ENCODE results near the gene FALEC. TPM values are rescaled to one million over a fixed set of nuclear protein-coding genes. Genes with fewer than 3 reads are reported as not detected.
"Not testable (repeated sequence)": the region's sequence is repeated elsewhere in the genome, so short reads cannot be mapped to it uniquely, and the experiment has no call there.

Gene FALEC
- polyA plus RNA-seq, 1 donor (not counting 4 experiments of a cell fraction or from before 2014, with no cell fraction given) = 0.12 TPM

DNA sequence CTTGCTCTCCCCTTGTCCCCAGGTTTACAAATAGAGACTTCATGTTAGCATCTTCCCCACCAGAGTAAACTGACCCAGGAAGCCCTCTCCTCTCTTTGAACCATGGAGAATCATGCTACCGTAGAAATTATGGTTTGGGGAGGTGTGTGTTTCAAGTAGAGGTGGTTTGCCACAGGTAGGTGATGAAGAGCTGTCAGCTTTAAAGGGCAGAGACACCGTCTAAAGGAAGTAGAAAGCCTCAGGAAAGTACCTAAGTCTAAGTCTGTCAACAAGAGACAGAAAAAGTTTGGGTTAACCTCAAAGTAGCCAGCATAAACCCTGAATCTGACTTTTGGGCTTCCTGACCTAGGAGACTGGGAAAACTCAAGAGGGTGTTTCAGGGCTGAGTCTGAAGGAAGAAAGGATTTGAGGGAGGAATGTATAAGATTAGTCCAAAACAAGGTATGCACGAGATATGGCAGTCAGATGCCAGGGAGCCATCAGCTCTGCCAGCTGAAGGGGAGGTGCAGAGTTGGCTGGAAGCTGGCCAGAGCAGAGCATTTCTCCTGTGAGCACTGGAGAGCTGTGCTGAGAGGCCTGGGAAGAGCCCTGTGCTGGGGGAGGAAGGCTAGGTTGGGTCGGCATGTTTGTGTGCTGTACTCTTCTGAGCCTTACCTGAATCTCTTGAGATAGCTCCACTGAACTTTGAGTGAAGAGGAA lies 47.9 kb downstream of the FALEC start:
- FAIRE-seq (peak; percentile 26), DNase-seq (ENCODE audit: low read depth, low spot score) (no peak)
- dilution Hi-C loops (cut with MboI; ENCODE audit: extremely low pct_ligation_motif_present, low sequenced_read_pairs) = no loop called here
- Histone ChIP-seq H3K36me3 (ENCODE audit: control insufficient read depth in 2 of 2, extremely low read depth in 1 of 2, insufficient read depth in 2 of 2, low read length in 2 of 2) (peaks cover 0 to 2% of the 10 kb centered on the region in 2 experiments), H4K20me1 (ENCODE audit: control insufficient read depth, extremely low read depth, insufficient read depth, low read length) (peaks cover 4% of the 10 kb centered on the region), H3K27me3 (ENCODE audit: control insufficient read depth, extremely low read depth, insufficient read depth, low read length) (no peaks in the 10 kb centered on the region), H3K9me3 (ENCODE audit: control insufficient read depth, low read depth, low read length) (no peaks in the 10 kb centered on the region), H2AFZ (ENCODE audit: control insufficient read depth, low read length) (no peak overlapping the region), H3K27ac (ENCODE audit: control insufficient read depth, insufficient read depth, low read length) (peak overlapping the region; percentile 99), H3K9ac (ENCODE audit: control insufficient read depth, extremely low read depth, insufficient read depth, low read length) (peak overlapping the region; percentile 99), H3K4me3 (ENCODE audit: control insufficient read depth in 2 of 3, extremely low read depth in 1 of 3, insufficient read depth in 2 of 3, low read depth in 1 of 3, low read length in 3 of 3) (no peak overlapping the region), H3K79me2 (ENCODE audit: control insufficient read depth, insufficient read depth, low read length) (peaks cover 21% of the 10 kb centered on the region), H3K4me1 (ENCODE audit: control insufficient read depth, extremely low read depth, insufficient read depth, low read length) (peaks cover 59% of the 10 kb centered on the region), H3K9me1 (ENCODE audit: control insufficient read depth, extremely low read depth, insufficient read depth, low read length) (peaks cover 8% of the 10 kb centered on the region), H3K4me2 (ENCODE audit: control insufficient read depth, extremely low read depth, insufficient read depth, low read depth, low read length) (peak overlapping the region; percentile 94)
- TF ChIP-seq CTCF (optimal IDR thresholded peaks at IDR 0.05 in 1 of 3, IDR thresholded peaks at IDR 0.05 in 1 of 3, conservative IDR thresholded peaks at IDR 0.05 in 1 of 3; ENCODE audit: extremely low read depth in 1 of 3, insufficient read depth in 2 of 3, low read length in 3 of 3) (no peak), EZH2 (IDR thresholded peaks at IDR 0.05; ENCODE audit: low read length) (no peak)

- H3K4me1 ChIP-seq (ENCODE audit: control insufficient read depth, extremely low read depth, insufficient read depth, low read length) = peaks cover 66% of the 10 kb centered on the region
Observed at GRCh38 chr1:150564051-150564991, 48.8 kb downstream of the FALEC start.

GRCh38 chr1:150565240-150565991 lies 49.9 kb downstream of the FALEC start:
- dilution Hi-C loops (cut with MboI; ENCODE audit: extremely low pct_ligation_motif_present, low sequenced_read_pairs); H3K27me3 ChIP-seq (ENCODE audit: control insufficient read depth, extremely low read depth, insufficient read depth, low read length); H4K20me1 ChIP-seq (ENCODE audit: control insufficient read depth, extremely low read depth, insufficient read depth, low read length); H3K36me3 ChIP-seq (ENCODE audit: control insufficient read depth in 2 of 2, extremely low read depth in 1 of 2, insufficient read depth in 2 of 2, low read length in 2 of 2); H3K9me1 ChIP-seq (ENCODE audit: control insufficient read depth, extremely low read depth, insufficient read depth, low read length); H3K27ac ChIP-seq (ENCODE audit: control insufficient read depth, insufficient read depth, low read length); FAIRE-seq; H3K9me3 ChIP-seq (ENCODE audit: control insufficient read depth, low read depth, low read length); H2AFZ ChIP-seq (ENCODE audit: control insufficient read depth, low read length); H3K9ac ChIP-seq (ENCODE audit: control insufficient read depth, extremely low read depth, insufficient read depth, low read length); H3K4me3 ChIP-seq (ENCODE audit: control insufficient read depth in 2 of 3, extremely low read depth in 1 of 3, insufficient read depth in 2 of 3, low read depth in 1 of 3, low read length in 3 of 3); H3K4me2 ChIP-seq (ENCODE audit: control insufficient read depth, extremely low read depth, insufficient read depth, low read depth, low read length); DNase-seq (ENCODE audit: low read depth, low spot score): not testable (repeated sequence)
- Histone ChIP-seq H3K4me1 (ENCODE audit: control insufficient read depth, extremely low read depth, insufficient read depth, low read length) (peaks cover 72% of the 10 kb centered on the region), H3K79me2 (ENCODE audit: control insufficient read depth, insufficient read depth, low read length) (peaks cover 21% of the 10 kb centered on the region)

More at GRCh38 chr1:150564051-150564991, 48.8 kb downstream of the FALEC start:
- Histone ChIP-seq H3K9me1 (ENCODE audit: control insufficient read depth, extremely low read depth, insufficient read depth, low read length) (peaks cover 8% of the 10 kb centered on the region), H3K79me2 (ENCODE audit: control insufficient read depth, insufficient read depth, low read length) (peaks cover 21% of the 10 kb centered on the region), H3K4me2 (ENCODE audit: control insufficient read depth, extremely low read depth, insufficient read depth, low read depth, low read length) (peak overlapping the region; percentile 94), H2AFZ (ENCODE audit: control insufficient read depth, low read length) (no peak overlapping the region), H3K36me3 (ENCODE audit: control insufficient read depth in 2 of 2, extremely low read depth in 1 of 2, insufficient read depth in 2 of 2, low read length in 2 of 2) (peaks cover 0 to 2% of the 10 kb centered on the region in 2 experiments), H3K9me3 (ENCODE audit: control insufficient read depth, low read depth, low read length) (no peaks in the 10 kb centered on the region), H3K4me3 (ENCODE audit: control insufficient read depth in 2 of 3, extremely low read depth in 1 of 3, insufficient read depth in 2 of 3, low read depth in 1 of 3, low read length in 3 of 3) (peak overlapping the region in 1 of 3 experiments; percentile 14), H3K27me3 (ENCODE audit: control insufficient read depth, extremely low read depth, insufficient read depth, low read length) (no peaks in the 10 kb centered on the region), H3K9ac (ENCODE audit: control insufficient read depth, extremely low read depth, insufficient read depth, low read length) (peak overlapping the region; percentile 54), H3K27ac (ENCODE audit: control insufficient read depth, insufficient read depth, low read length) (peak overlapping the region; percentile 99), H4K20me1 (ENCODE audit: control insufficient read depth, extremely low read depth, insufficient read depth, low read length) (peaks cover 4% of the 10 kb centered on the region)
- DNase-seq (ENCODE audit: low read depth, low spot score) (no peak), FAIRE-seq (no peak)
- dilution Hi-C loops (cut with MboI; ENCODE audit: extremely low pct_ligation_motif_present, low sequenced_read_pairs) = no loop called here
- TF ChIP-seq EZH2 (IDR thresholded peaks at IDR 0.05; ENCODE audit: low read length) (no peak), CTCF (optimal IDR thresholded peaks at IDR 0.05 in 1 of 3, IDR thresholded peaks at IDR 0.05 in 1 of 3, conservative IDR thresholded peaks at IDR 0.05 in 1 of 3; ENCODE audit: extremely low read depth in 1 of 3, insufficient read depth in 2 of 3, low read length in 3 of 3) (no peak)
